ENCODE measurements around the gene FHOD3. TPM values are rescaled to one million over a fixed set of nuclear protein-coding genes. Genes with fewer than 3 reads are reported as not detected.

Gene FHOD3
- total and polyA plus RNA-seq, 9 of the 15 experiments (the other 6 are each of a cell fraction or from before 2014, with no cell fraction given) = 0.11 TPM; not detected in 8

- intact Hi-C loops (cut with micrococcal nuclease) = no loop called here
- H3K9ac ChIP-seq (ENCODE audit: insufficient read depth in 1 of 2, low read depth in 2 of 2, low read length in 2 of 2) = no peak overlapping the region
- POLR2A ChIA-PET = no interaction called here
- H3K4me1 ChIP-seq (replicated peaks in 1 of 2; ENCODE audit: control insufficient read depth in 2 of 2, insufficient read depth in 2 of 2, low read length in 2 of 2) = peaks cover 3 to 13% of the 10 kb centered on the region in 2 experiments; a peak in 3 of 5 replicates
- ATAC-seq (no peak), DNase-seq (ENCODE audit: extremely low read depth in 1 of 4, low spot score in 3 of 4) (no peak), FAIRE-seq (no peak)
- BruUV-seq (replicated peaks) = no TSS peak
- no peaks in the 10 kb centered on the region for H3K9me3 ChIP-seq (replicated peaks; ENCODE audit: control insufficient read depth, insufficient read depth, low read depth, low read length)
- in situ Hi-C loops (cut with MboI) = no loop called here
- no peaks in the 10 kb centered on the region; a peak in 1 of 5 replicates for H3K27me3 ChIP-seq (ENCODE audit: control insufficient read depth in 2 of 2, insufficient read depth in 2 of 2, low read length in 2 of 2)
- H3K9me1 ChIP-seq (ENCODE audit: control insufficient read depth, insufficient read depth, low read length) = no peaks in the 10 kb centered on the region
- TF ChIP-seq ZNF609 (CRISPR knock-in tag; IDR thresholded peaks at IDR 0.05; ENCODE audit: borderline replicate concordance) (no peak), NFYB (IDR thresholded peaks at IDR 0.05; ENCODE audit: extremely low read depth, insufficient read length) (no peak), C11orf30 (IDR thresholded peaks at IDR 0.05; ENCODE audit: low read depth) (no peak), SMARCB1 (IDR thresholded peaks at IDR 0.05; ENCODE audit: insufficient read length, low read depth) (no peak), KLF6 (CRISPR knock-in tag; IDR thresholded peaks at IDR 0.05; ENCODE audit: borderline replicate concordance) (no peak), ZBTB17 (CRISPR knock-in tag; IDR thresholded peaks at IDR 0.05) (no peak), MTA1 (IDR thresholded peaks at IDR 0.05; ENCODE audit: borderline replicate concordance) (no peak), ZNF316 (IDR thresholded peaks at IDR 0.05) (no peak), HDAC2 (IDR thresholded peaks at IDR 0.05) (no peak), HIVEP1 (CRISPR knock-in tag; IDR thresholded peaks at IDR 0.05) (no peak)
- no peaks in the 10 kb centered on the region for H4K20me1 ChIP-seq (replicated peaks; ENCODE audit: control insufficient read depth, insufficient read depth, low read length)
- CTCF ChIA-PET (ENCODE audit: low intra/inter-chr PET ratio) = no interaction called here
- no peak overlapping the region for H3K27ac ChIP-seq (ENCODE audit: extremely low read depth, low read depth, low read length)
- no peak overlapping the region for H3K4me3 ChIP-seq
- no peak overlapping the region for H2AFZ ChIP-seq (ENCODE audit: low read depth, low read length)
- H3K4me2 ChIP-seq (ENCODE audit: insufficient read depth, low read length) = no peak overlapping the region
- H3K36me3 ChIP-seq (ENCODE audit: control insufficient read depth, insufficient read depth, low read length) = peaks cover 51% of the 10 kb centered on the region
- H3K79me2 ChIP-seq (ENCODE audit: control insufficient read depth, insufficient read depth, low read length) = peaks cover 71% of the 10 kb centered on the region
Observed at GRCh38 chr18:36825526-36825925, 528.0 kb downstream of the FHOD3 start.

Measured in K562 (cell line).